Kidney epithelial cell (primary cell): ENCODE results near the gene DARS1. TPM values are rescaled to one million over a fixed set of nuclear protein-coding genes. Genes with fewer than 3 reads are reported as not detected.

Source experiments
- DNase-seq: peaks from one replicate; pipeline ENCODE4 v3.0.0-alpha.2; 2010; ENCODE audit warnings: low read depth
- H3K27me3 ChIP-seq: 2 replicates; pipeline ENCODE4 v1.6.0; 2011; ENCODE audit warnings: low read length; ENCODE audit not compliant: control insufficient read depth, insufficient read depth
- H3K36me3 ChIP-seq: 2 replicates; pipeline ENCODE4 v1.5.1; 2011; ENCODE audit warnings: low read length; ENCODE audit not compliant: control insufficient read depth, insufficient read depth
- H3K4me3 ChIP-seq: 2 replicates; pipeline ENCODE4 v1.5.1; 2011; ENCODE audit warnings: low read depth, mild to moderate bottlenecking, control low read depth, low read length
- total RNA-seq: library from RNA; depleted of rRNA; stranded (reverse); fragments of >200 nt; gene quantifications from 2 replicates; pipeline ENCODE4 v1.2.3, GENCODE V29; 2015
- TF ChIP-seq, protein P1 (sequence below): IDR thresholded peaks from 2 replicates; pipeline ENCODE4 v1.5.1; 2011; ENCODE audit warnings: mild to moderate bottlenecking, moderate library complexity, low read length, control low read depth, inconsistent platforms; ENCODE audit not compliant: insufficient read depth, poor library complexity, severe bottlenecking

Gene DARS1
- total RNA-seq, 1 donor from 2014 or later = 69.4 TPM

DNA sequence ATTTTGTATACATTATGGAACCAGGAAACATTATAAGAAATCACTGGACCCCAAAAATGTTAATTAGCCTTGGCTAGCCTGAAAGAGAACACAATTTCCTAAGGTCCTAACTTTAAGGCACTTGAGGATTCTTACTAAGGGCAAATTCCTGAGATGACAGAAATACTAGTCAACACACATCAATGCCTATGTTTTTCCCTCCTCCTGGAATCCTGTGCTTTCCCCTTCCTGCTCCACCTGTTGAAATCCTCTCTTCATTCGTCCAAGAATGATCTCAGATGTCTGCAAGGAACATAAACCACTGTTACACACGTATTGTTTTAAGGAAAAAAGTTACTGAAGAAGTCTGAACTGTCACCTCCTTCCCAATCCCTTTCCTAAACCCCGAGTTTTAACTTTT is 21.2 kb upstream of the DARS1 start:
- TF ChIP-seq, protein P1, sequence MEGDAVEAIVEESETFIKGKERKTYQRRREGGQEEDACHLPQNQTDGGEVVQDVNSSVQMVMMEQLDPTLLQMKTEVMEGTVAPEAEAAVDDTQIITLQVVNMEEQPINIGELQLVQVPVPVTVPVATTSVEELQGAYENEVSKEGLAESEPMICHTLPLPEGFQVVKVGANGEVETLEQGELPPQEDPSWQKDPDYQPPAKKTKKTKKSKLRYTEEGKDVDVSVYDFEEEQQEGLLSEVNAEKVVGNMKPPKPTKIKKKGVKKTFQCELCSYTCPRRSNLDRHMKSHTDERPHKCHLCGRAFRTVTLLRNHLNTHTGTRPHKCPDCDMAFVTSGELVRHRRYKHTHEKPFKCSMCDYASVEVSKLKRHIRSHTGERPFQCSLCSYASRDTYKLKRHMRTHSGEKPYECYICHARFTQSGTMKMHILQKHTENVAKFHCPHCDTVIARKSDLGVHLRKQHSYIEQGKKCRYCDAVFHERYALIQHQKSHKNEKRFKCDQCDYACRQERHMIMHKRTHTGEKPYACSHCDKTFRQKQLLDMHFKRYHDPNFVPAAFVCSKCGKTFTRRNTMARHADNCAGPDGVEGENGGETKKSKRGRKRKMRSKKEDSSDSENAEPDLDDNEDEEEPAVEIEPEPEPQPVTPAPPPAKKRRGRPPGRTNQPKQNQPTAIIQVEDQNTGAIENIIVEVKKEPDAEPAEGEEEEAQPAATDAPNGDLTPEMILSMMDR = no peak
- no peaks in the 10 kb centered on the region for H3K36me3 ChIP-seq
- no peak for DNase-seq
- H3K4me3 ChIP-seq = no peak overlapping the region
- H3K27me3 ChIP-seq = no peaks in the 10 kb centered on the region

DNA sequence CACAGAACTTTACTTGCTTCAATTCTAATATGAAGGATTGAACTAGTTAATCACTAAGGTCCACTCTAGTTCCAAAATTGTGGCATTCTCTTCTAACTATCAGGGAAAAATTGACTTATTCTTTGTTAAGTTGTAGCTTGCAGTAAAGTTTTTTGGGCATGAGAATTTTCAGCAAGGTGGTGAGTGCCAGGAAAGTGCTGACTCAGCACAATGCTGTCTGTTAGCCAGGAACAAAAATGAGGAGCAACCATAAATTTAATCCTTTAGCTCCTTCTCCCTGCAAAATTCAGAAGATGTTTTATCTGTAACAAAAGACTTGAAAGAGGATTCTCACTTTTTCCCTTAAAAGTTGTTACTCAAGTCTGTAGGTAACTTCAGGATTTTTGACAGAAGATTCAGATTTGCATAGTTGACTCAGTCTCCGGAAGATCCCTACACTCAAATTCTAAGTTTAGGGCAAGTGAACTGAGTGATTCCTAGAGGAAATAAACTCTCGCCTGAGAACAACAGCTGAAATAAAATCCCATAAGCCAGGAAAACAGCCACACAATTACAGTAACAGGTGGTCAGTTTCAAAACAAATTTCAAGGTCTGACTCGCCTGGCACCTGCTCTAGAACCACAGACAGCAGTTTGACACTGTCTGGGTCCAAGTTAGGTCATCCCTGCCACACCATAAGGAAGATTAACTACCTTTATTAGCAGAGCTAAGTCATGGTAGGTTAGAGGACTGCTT is 20.2 kb upstream of the DARS1 start:
- H3K36me3 ChIP-seq = no peaks in the 10 kb centered on the region
- DNase-seq = no peak

DNA sequence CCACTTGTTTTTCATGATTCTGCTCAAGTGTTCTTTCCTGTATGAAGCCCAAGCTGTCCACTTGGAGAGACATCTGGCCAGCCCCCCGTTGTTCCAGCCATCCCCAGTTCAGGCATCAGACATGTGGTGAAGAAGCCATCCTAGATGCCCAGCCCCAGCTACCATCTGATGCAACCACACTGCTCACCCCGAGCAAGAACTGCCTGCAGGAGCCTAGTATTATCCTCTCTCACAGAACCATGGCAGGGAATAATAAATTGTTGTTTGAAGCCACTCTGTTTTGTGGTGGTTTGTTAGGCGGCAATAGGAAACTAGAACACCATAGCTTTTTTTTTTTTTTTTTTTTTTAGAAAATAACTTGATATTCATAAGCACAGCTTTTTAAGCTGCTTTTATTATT is 19.5 kb upstream of the DARS1 start:
- TF ChIP-seq, protein P1 = no peak
- Histone ChIP-seq H3K36me3 (no peaks in the 10 kb centered on the region), H3K4me3 (no peak overlapping the region), H3K27me3 (no peaks in the 10 kb centered on the region)
- no peak for DNase-seq

More for the DNA sequence above, 20.2 kb upstream of the DARS1 start:
- Histone ChIP-seq H3K27me3 (no peaks in the 10 kb centered on the region), H3K4me3 (no peak overlapping the region)
- TF ChIP-seq, protein P1 = no peak

DNA sequence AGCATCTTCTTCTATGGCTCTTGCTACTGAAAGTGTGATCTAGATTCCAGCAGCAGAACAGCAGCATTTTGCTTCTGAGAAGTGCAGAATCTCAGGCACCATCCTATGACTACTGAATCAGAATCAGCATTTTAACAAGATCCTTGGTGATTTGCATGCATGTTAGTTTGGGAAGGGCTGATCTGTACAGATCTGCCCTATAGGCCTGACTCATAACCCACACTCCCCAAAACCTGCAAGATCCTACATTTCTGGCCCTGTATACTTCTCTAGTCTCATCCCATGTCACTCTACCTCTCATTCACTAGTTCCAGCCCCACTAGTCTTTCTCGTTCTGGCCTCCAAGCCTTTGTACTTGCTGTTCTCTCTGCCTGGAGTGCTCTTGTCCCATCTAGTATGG is 15.7 kb upstream of the DARS1 start:
- H3K4me3 ChIP-seq = no peak overlapping the region
- no peak for DNase-seq
- TF ChIP-seq, protein P1 = no peak
- no peaks in the 10 kb centered on the region for H3K27me3 ChIP-seq
- no peaks in the 10 kb centered on the region for H3K36me3 ChIP-seq

DNA sequence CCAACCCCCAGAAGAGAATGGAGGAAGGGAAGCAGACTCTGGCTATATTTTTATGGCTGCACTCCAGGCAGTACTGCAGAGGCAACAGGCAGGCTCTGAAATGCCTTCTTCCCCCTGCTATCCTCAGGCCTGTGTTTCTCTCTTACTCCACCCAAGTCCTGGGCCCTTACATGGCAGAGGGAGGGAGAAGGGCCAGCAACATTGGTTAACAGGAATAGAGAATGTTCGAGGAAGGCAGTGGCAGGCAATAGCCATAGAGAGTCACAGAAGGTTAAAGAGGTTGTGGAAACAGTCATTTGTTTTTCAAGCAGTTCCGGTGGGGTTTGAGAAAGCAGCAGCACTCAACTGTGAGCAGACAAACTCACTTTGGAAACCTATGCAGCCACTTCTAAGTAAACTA is 15.1 kb upstream of the DARS1 start:
- Histone ChIP-seq H3K27me3 (no peaks in the 10 kb centered on the region), H3K4me3 (no peak overlapping the region), H3K36me3 (no peaks in the 10 kb centered on the region)
- DNase-seq = no peak
- TF ChIP-seq, protein P1 = no peak

DNA sequence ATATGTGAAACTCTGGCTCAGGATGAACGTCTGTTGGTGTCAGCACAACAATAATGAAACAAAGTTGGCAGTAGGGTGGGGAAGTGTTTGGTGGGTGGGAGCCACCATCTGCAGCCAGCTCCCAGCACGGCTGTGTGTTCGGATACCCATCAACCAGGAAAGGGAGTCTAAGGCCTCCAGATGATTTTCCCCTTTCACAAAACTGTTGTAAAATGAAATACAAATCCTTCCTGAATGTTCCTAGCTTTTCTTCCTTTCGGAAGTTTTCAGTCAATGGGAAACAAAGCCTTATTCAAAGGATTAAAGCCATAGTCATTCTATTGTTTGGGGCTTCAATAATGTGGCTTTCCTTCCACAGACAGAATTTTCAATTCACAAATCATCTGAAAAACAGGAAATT is 14.5 kb upstream of the DARS1 start:
- DNase-seq = no peak
- no peaks in the 10 kb centered on the region for H3K36me3 ChIP-seq
- TF ChIP-seq, protein P1 = no peak
- no peak overlapping the region for H3K4me3 ChIP-seq
- no peaks in the 10 kb centered on the region for H3K27me3 ChIP-seq
